ACC112 (cell line): ENCODE results near the gene PHLDA1.

Experiments
- H2AFZ ChIP-seq: fragments of 200-600 bp; sonication (generic); one replicate; pipeline ENCODE4 v1.6.0; 2017; ENCODE audit warnings: antibody characterized with exemption, low read length; ENCODE audit not compliant: unreplicated experiment
- H3K27ac ChIP-seq: fragments of 200-600 bp; sonication (generic); 2 replicates; pipeline ENCODE4 v1.5.1; 2014; ENCODE audit warnings: low read depth, mild to moderate bottlenecking, antibody characterized with exemption, low read length, moderate library complexity
- H3K27me3 ChIP-seq: fragments of 200-600 bp; sonication (generic); 2 replicates; pipeline ENCODE4 v1.6.1; 2014; ENCODE audit warnings: mild to moderate bottlenecking, antibody characterized with exemption, low read length, moderate library complexity, mixed read lengths; ENCODE audit not compliant: insufficient read depth
- H3K36me3 ChIP-seq: fragments of 200-600 bp; sonication (generic); 2 replicates; pipeline ENCODE4 v1.6.1; 2016; ENCODE audit warnings: mild to moderate bottlenecking, antibody characterized with exemption, low read length, moderate library complexity, mixed read lengths; ENCODE audit not compliant: insufficient read depth
- H3K4me1 ChIP-seq: fragments of 200-600 bp; sonication (generic); one replicate; pipeline ENCODE4 v1.6.1; 2016; ENCODE audit warnings: low read length, mixed read lengths; ENCODE audit not compliant: insufficient read depth, unreplicated experiment, control insufficient read depth
- H3K4me3 ChIP-seq: fragments of 200-600 bp; sonication (generic); 2 replicates; pipeline ENCODE4 v1.5.1; 2014; ENCODE audit warnings: mild to moderate bottlenecking, low read depth, low read length
- H3K79me2 ChIP-seq: fragments of 200-600 bp; sonication (generic); one replicate; pipeline ENCODE4 v1.6.0; 2016; ENCODE audit warnings: low read length; ENCODE audit not compliant: control insufficient read depth, unreplicated experiment, insufficient read depth

Gene PHLDA1

GRCh38 chr12:76018111-76018510, 13.5 kb downstream of the PHLDA1 start:
- no peaks in the 10 kb centered on the region for H3K79me2 ChIP-seq
- no peaks in the 10 kb centered on the region for H3K36me3 ChIP-seq
- peak overlapping the region; percentile 52 for H3K27ac ChIP-seq
- no peak overlapping the region for H3K4me3 ChIP-seq
- H3K27me3 ChIP-seq = no peaks in the 10 kb centered on the region
- peaks cover 31% of the 10 kb centered on the region for H3K4me1 ChIP-seq
- no peak overlapping the region for H2AFZ ChIP-seq

- no peaks in the 10 kb centered on the region for H3K36me3 ChIP-seq
- no peak overlapping the region for H2AFZ ChIP-seq
- no peak overlapping the region for H3K27ac ChIP-seq
- H3K4me3 ChIP-seq = no peak overlapping the region
- peaks cover 15% of the 10 kb centered on the region for H3K4me1 ChIP-seq
- H3K79me2 ChIP-seq = no peaks in the 10 kb centered on the region
- H3K27me3 ChIP-seq = no peaks in the 10 kb centered on the region
Observed at GRCh38 chr12:76014007-76014406, 17.6 kb downstream of the PHLDA1 start.

GRCh38 chr12:76013603-76014002, 18.0 kb downstream of the PHLDA1 start:
- H3K27ac ChIP-seq = no peak overlapping the region
- H3K27me3 ChIP-seq = no peaks in the 10 kb centered on the region
- no peak overlapping the region for H3K4me3 ChIP-seq
- no peaks in the 10 kb centered on the region for H3K79me2 ChIP-seq
- H3K4me1 ChIP-seq = peaks cover 12% of the 10 kb centered on the region
- no peaks in the 10 kb centered on the region for H3K36me3 ChIP-seq
- H2AFZ ChIP-seq = no peak overlapping the region

- H3K27me3 ChIP-seq = no peaks in the 10 kb centered on the region
- peaks cover 5% of the 10 kb centered on the region for H3K4me1 ChIP-seq
- H3K4me3 ChIP-seq = no peak overlapping the region
- H2AFZ ChIP-seq = no peak overlapping the region
- no peaks in the 10 kb centered on the region for H3K79me2 ChIP-seq
- no peak overlapping the region for H3K27ac ChIP-seq
- H3K36me3 ChIP-seq = no peaks in the 10 kb centered on the region
Observed at GRCh38 chr12:76012644-76013043, 18.9 kb downstream of the PHLDA1 start.

GRCh38 chr12:76010732-76011458, 20.7 kb downstream of the PHLDA1 start:
- Histone ChIP-seq H3K27ac (peak overlapping the region; percentile 2; the same call in 1 of the 2 replicates), H3K27me3 (no peaks in the 10 kb centered on the region), H3K79me2 (no peaks in the 10 kb centered on the region), H2AFZ (peak overlapping the region; percentile 61), H3K36me3 (no peaks in the 10 kb centered on the region), H3K4me3 (no peak overlapping the region), H3K4me1 (peaks cover 5% of the 10 kb centered on the region)

GRCh38 chr12:76008428-76008827, 23.1 kb downstream of the PHLDA1 start:
- Histone ChIP-seq H3K27ac (no peak overlapping the region), H3K4me3 (no peak overlapping the region), H3K79me2 (no peaks in the 10 kb centered on the region), H3K4me1 (peaks cover 5% of the 10 kb centered on the region), H2AFZ (no peak overlapping the region), H3K36me3 (no peaks in the 10 kb centered on the region), H3K27me3 (no peaks in the 10 kb centered on the region)

GRCh38 chr12:76007640-76008039, 23.9 kb downstream of the PHLDA1 start:
- H3K4me3 ChIP-seq = no peak overlapping the region
- H3K4me1 ChIP-seq = peaks cover 5% of the 10 kb centered on the region
- no peaks in the 10 kb centered on the region for H3K79me2 ChIP-seq
- no peaks in the 10 kb centered on the region for H3K27me3 ChIP-seq
- no peak overlapping the region for H3K27ac ChIP-seq
- no peak overlapping the region for H2AFZ ChIP-seq
- H3K36me3 ChIP-seq = no peaks in the 10 kb centered on the region

GRCh38 chr12:76006028-76006925, 25.3 kb downstream of the PHLDA1 start:
- Histone ChIP-seq H2AFZ (no peak overlapping the region), H3K79me2 (no peaks in the 10 kb centered on the region), H3K4me3 (no peak overlapping the region), H3K36me3 (no peaks in the 10 kb centered on the region), H3K4me1 (peaks cover 5% of the 10 kb centered on the region), H3K27ac (no peak overlapping the region), H3K27me3 (no peaks in the 10 kb centered on the region)

- H3K27ac ChIP-seq = no peak overlapping the region
- H3K36me3 ChIP-seq = no peaks in the 10 kb centered on the region
- H3K79me2 ChIP-seq = no peaks in the 10 kb centered on the region
- H3K4me3 ChIP-seq = no peak overlapping the region
- H2AFZ ChIP-seq = no peak overlapping the region
- peaks cover 13% of the 10 kb centered on the region for H3K4me1 ChIP-seq
- no peaks in the 10 kb centered on the region for H3K27me3 ChIP-seq
Observed at GRCh38 chr12:76003355-76003638, 28.3 kb downstream of the PHLDA1 start.

GRCh38 chr12:76002598-76003354, 28.8 kb downstream of the PHLDA1 start:
- peaks cover 18% of the 10 kb centered on the region for H3K4me1 ChIP-seq
- H3K79me2 ChIP-seq = no peaks in the 10 kb centered on the region
- no peak overlapping the region for H3K4me3 ChIP-seq
- H3K27me3 ChIP-seq = no peaks in the 10 kb centered on the region
- no peak overlapping the region for H2AFZ ChIP-seq
- no peak overlapping the region for H3K27ac ChIP-seq
- no peaks in the 10 kb centered on the region for H3K36me3 ChIP-seq
